Thyroid gland (tissue), 4 donors: Measurements from ENCODE around the gene CD1D. TPM values are rescaled to one million over a fixed set of nuclear protein-coding genes. Genes with fewer than 3 reads are reported as not detected.

Source experiments
- DNase-seq, 2 donors: peaks; one replicate each; pipeline ENCODE4 v3.0.0-alpha.2; 2019
- H3K27ac ChIP-seq, 3 donors: fragments of 200-600 bp; sonication (generic); 1 replicate in 2 of 3; 2 replicates in 1 of 3; pipeline ENCODE4 v1.5.1; 2016 to 2019; ENCODE audit warnings: mild to moderate bottlenecking in 1 of 3, moderate library complexity in 1 of 3
- H3K27me3 ChIP-seq: fragments of 200-600 bp; sonication (generic); one replicate; pipeline ENCODE4 v1.5.1; 2019
- H3K36me3 ChIP-seq, 2 donors: fragments of 200-600 bp; sonication (generic); one replicate each; pipeline ENCODE4 v1.5.1; 2016 to 2019
- H3K4me1 ChIP-seq, 2 donors: fragments of 200-600 bp; sonication (generic); one replicate each; pipeline ENCODE4 v1.5.1; 2017 to 2019
- H3K4me3 ChIP-seq, 3 donors: fragments of 200-600 bp; sonication (generic); replicated peaks in 1 of 3; 1 replicate in 2 of 3; 2 replicates in 1 of 3; pipeline ENCODE4 v1.5.1; 2016; ENCODE audit warnings: mild to moderate bottlenecking in 1 of 3
- H3K9me3 ChIP-seq: fragments of 200-600 bp; sonication (generic); one replicate; pipeline ENCODE4 v1.5.1; 2017
- CTCF ChIP-seq, 6 experiments: fragments of 200-600 bp in 3 of 6; fragments of 450-650 bp in 3 of 6; sonication (generic) in 3 of 6; IDR thresholded peaks; one replicate each; pipeline ENCODE4 v1.5.1; 2016 to 2019; ENCODE audit warnings: antibody characterized with exemption in 6 of 6, mild to moderate bottlenecking in 2 of 6, inconsistent platforms in 1 of 6, moderate library complexity in 1 of 6
- POLR2A ChIP-seq, 2 donors: fragments of 450-650 bp; IDR thresholded peaks; one replicate each; pipeline ENCODE4 v1.6.1; 2017; ENCODE audit warnings: antibody characterized with exemption in 2 of 2, mild to moderate bottlenecking in 2 of 2, moderate library complexity in 1 of 2
- WGBS, 2 donors: methylation state at CpG; one replicate each; pipeline ENCODE4 v1.1.5; 2017; 5-methylcytosine and 5-hydroxymethylcytosine counted together
- intact Hi-C: fragments of 100-400 bp; cut with DNase I; formaldehyde crosslinking; loops from one replicate; pipeline ENCODE4 v1.15.1; 2023
- total RNA-seq, 4 donors: library from RNA; depleted of rRNA; stranded (reverse); fragments of >200 nt; gene quantifications; one replicate each; pipeline ENCODE4 v1.2.3, GENCODE V29; 2016

CD1D gene
- total RNA-seq, 4 donors from 2014 or later = 0.45 to 2.8 (median 1.7) TPM

- no peaks in the 10 kb centered on the region for H3K27me3 ChIP-seq
- H3K4me3 ChIP-seq = no peak overlapping the region
- intact Hi-C loops = no loop called here
- peaks cover 6% of the 10 kb centered on the region in 2 donors for H3K4me1 ChIP-seq
- no peak for DNase-seq
- 58 to 80% methylated on average over 3 of the region's 3 CpGs for WGBS, 2 donors
- no peaks in the 10 kb centered on the region for H3K9me3 ChIP-seq
- no peak overlapping the region for H3K27ac ChIP-seq
- H3K36me3 ChIP-seq = no peaks in the 10 kb centered on the region
- TF ChIP-seq CTCF (IDR thresholded peaks at IDR 0.05) = no peak
- TF ChIP-seq POLR2A (IDR thresholded peaks at IDR 0.05) = no peak
Measured at GRCh38 chr1:158185770-158186169, 5.1 kb downstream of the CD1D start.

- H3K27me3 ChIP-seq = no peaks in the 10 kb centered on the region
- no peak for DNase-seq
- H3K4me1 ChIP-seq = peaks cover 5 to 6% of the 10 kb centered on the region in 2 donors
- 70 to 79% methylated on average over 3 of the region's 3 CpGs for WGBS, 2 donors
- no peaks in the 10 kb centered on the region for H3K36me3 ChIP-seq
- no peak overlapping the region for H3K27ac ChIP-seq
- no peak for TF ChIP-seq CTCF (IDR thresholded peaks at IDR 0.05)
- H3K4me3 ChIP-seq = no peak overlapping the region
- intact Hi-C loops = no loop called here
- H3K9me3 ChIP-seq = no peaks in the 10 kb centered on the region
Measured at GRCh38 chr1:158186180-158186579, 5.5 kb downstream of the CD1D start.

GRCh38 chr1:158188611-158189010, 7.9 kb downstream of the CD1D start:
- no peak overlapping the region for H3K27ac ChIP-seq
- H3K36me3 ChIP-seq = no peaks in the 10 kb centered on the region
- no peak for DNase-seq
- H3K4me3 ChIP-seq = no peak overlapping the region
- H3K4me1 ChIP-seq = no peaks in the 10 kb centered on the region
- H3K27me3 ChIP-seq = no peaks in the 10 kb centered on the region
- no peaks in the 10 kb centered on the region for H3K9me3 ChIP-seq
- intact Hi-C loops = no loop called here
- TF ChIP-seq POLR2A (IDR thresholded peaks at IDR 0.05) (no peak), CTCF (IDR thresholded peaks at IDR 0.05) (no peak)
- 80 to 81% methylated on average over 4 of the region's 4 CpGs for WGBS, 2 donors

- Histone ChIP-seq H3K4me1 (no peaks in the 10 kb centered on the region), H3K4me3 (no peak overlapping the region), H3K36me3 (no peaks in the 10 kb centered on the region), H3K9me3 (no peaks in the 10 kb centered on the region), H3K27me3 (no peaks in the 10 kb centered on the region), H3K27ac (no peak overlapping the region)
- 85 to 86% methylated on average over 3 of the region's 3 CpGs for WGBS, 2 donors
- TF ChIP-seq CTCF (IDR thresholded peaks at IDR 0.05) (no peak), POLR2A (IDR thresholded peaks at IDR 0.05) (no peak)
- intact Hi-C loops = no loop called here
- DNase-seq = no peak
Measured at GRCh38 chr1:158189624-158190023, 8.9 kb downstream of the CD1D start.

GRCh38 chr1:158191299-158191698, 10.6 kb downstream of the CD1D start:
- Histone ChIP-seq H3K4me1 (no peaks in the 10 kb centered on the region), H3K27ac (no peak overlapping the region), H3K27me3 (no peaks in the 10 kb centered on the region), H3K36me3 (no peaks in the 10 kb centered on the region), H3K4me3 (no peak overlapping the region), H3K9me3 (no peaks in the 10 kb centered on the region)
- WGBS, 2 donors = 54 to 58% methylated on average over 6 of the region's 6 CpGs
- intact Hi-C loops = no loop called here
- DNase-seq = no peak
- TF ChIP-seq POLR2A (IDR thresholded peaks at IDR 0.05) = no peak
- no peak for TF ChIP-seq CTCF (IDR thresholded peaks at IDR 0.05)
